Type B pancreatic cell (in vitro differentiated cells): ENCODE measurements around the gene IL36A. TPM values are rescaled to one million over a fixed set of nuclear protein-coding genes. Genes with fewer than 3 reads are reported as not detected.

Experiments
- DNase-seq: peaks from one replicate; pipeline ENCODE4 v3.0.0; 2021; ENCODE audit warnings: mixed read lengths; ENCODE audit not compliant: unreplicated experiment; ENCODE audit errors: extremely low spot score
- H3K27ac Mint-ChIP-seq: 2 replicates; pipeline ENCODE4 v1.8.0; 2021; ENCODE audit warnings: mild to moderate bottlenecking, mixed read lengths
- H3K27me3 Mint-ChIP-seq: 2 replicates; pipeline ENCODE4 v1.8.0; 2021; ENCODE audit warnings: mixed read lengths
- H3K36me3 Mint-ChIP-seq: 2 replicates; pipeline ENCODE4 v1.8.0; 2021; ENCODE audit warnings: mixed read lengths
- H3K4me1 Mint-ChIP-seq: one replicate; pipeline ENCODE4 v1.8.0; 2021; ENCODE audit warnings: mixed read lengths; ENCODE audit not compliant: unreplicated experiment
- H3K4me3 Mint-ChIP-seq: 2 replicates; pipeline ENCODE4 v1.8.0; 2021; ENCODE audit warnings: mild to moderate bottlenecking, mixed read lengths
- H3K9me3 Mint-ChIP-seq: 2 replicates; pipeline ENCODE4 v1.8.0; 2021; ENCODE audit warnings: mixed read lengths
- CTCF ChIP-seq: fragments of 200-600 bp; sonication (generic); conservative IDR thresholded peaks from 2 replicates; pipeline ENCODE4 v1.5.0; 2021; ENCODE audit warnings: antibody characterized with exemption, mild to moderate bottlenecking
- total RNA-seq: library from RNA; stranded (reverse); gene quantifications from 2 replicates; pipeline ENCODE4 v1.2.1, GENCODE V29; 2021; ENCODE audit warnings: low replicate concordance

The IL36A gene
- total RNA-seq, 1 donor from 2014 or later, result not detected

GRCh38 chr2:113050921-113051895 is 45.9 kb downstream of the IL36A start:
- H3K27ac Mint-ChIP-seq, result no peak overlapping the region
- H3K27me3 Mint-ChIP-seq, result peaks cover 4% of the 10 kb centered on the region
- H3K36me3 Mint-ChIP-seq, result no peaks in the 10 kb centered on the region
- H3K4me3 Mint-ChIP-seq, result no peak overlapping the region
- peak; percentile 67 for DNase-seq
- no peaks in the 10 kb centered on the region for H3K4me1 Mint-ChIP-seq
- H3K9me3 Mint-ChIP-seq, result peaks cover 2% of the 10 kb centered on the region
- no peak for TF ChIP-seq CTCF

GRCh38 chr2:113052396-113052917 is 47.2 kb downstream of the IL36A start, which contains the start of gene IL36B:
Gene IL36B (minus strand): TSS chr2:113052867.
- peaks cover 4% of the 10 kb centered on the region for H3K27me3 Mint-ChIP-seq
- DNase-seq, result no peak
- no peak within 1 kb of the TSS for H3K4me3 Mint-ChIP-seq
- H3K9me3 Mint-ChIP-seq, result peaks cover 4% of the 10 kb centered on the region
- no peaks in the 10 kb centered on the region for H3K4me1 Mint-ChIP-seq
- no peaks in the 10 kb centered on the region for H3K36me3 Mint-ChIP-seq
- TF ChIP-seq CTCF, result no peak
- no peak within 1 kb of the TSS for H3K27ac Mint-ChIP-seq

GRCh38 chr2:113053666-113054065 is 48.4 kb downstream of the IL36A start:
- Mint-ChIP-seq H3K27me3 (peaks cover 3% of the 10 kb centered on the region), H3K27ac (no peak overlapping the region), H3K36me3 (peaks cover 4% of the 10 kb centered on the region), H3K4me1 (no peaks in the 10 kb centered on the region), H3K9me3 (peaks cover 4% of the 10 kb centered on the region), H3K4me3 (no peak overlapping the region)
- no peak for DNase-seq
- TF ChIP-seq CTCF, result no peak

DNA sequence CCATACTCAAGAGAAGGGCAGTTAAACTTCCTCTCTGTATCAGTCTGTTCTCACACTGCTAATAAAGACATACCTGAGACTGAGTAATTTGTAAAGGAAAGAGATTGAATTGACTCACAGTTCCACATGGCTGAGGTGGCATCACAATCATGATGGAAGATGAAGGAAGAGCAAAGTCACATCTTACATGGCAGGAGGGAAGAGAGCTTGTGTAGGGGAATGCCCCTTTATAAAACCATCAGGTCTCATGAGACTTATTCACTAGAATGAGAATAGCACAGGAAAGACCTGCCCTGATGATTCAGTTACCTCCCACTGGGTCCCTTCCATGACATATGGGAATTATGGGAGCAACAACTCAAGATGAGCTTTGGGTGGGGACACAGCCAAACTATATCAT is 48.8 kb downstream of the IL36A start:
- no peaks in the 10 kb centered on the region for H3K4me1 Mint-ChIP-seq
- TF ChIP-seq CTCF, result no peak
- H3K36me3 Mint-ChIP-seq, result peaks cover 4% of the 10 kb centered on the region
- H3K27me3 Mint-ChIP-seq, result peaks cover 3% of the 10 kb centered on the region
- no peak for DNase-seq
- H3K27ac Mint-ChIP-seq, result no peak overlapping the region
- peaks cover 4% of the 10 kb centered on the region for H3K9me3 Mint-ChIP-seq
- no peak overlapping the region for H3K4me3 Mint-ChIP-seq

GRCh38 chr2:113056521-113056920 is 51.3 kb downstream of the IL36A start:
- no peak overlapping the region for H3K27ac Mint-ChIP-seq
- TF ChIP-seq CTCF, result no peak
- H3K4me1 Mint-ChIP-seq, result no peaks in the 10 kb centered on the region
- no peak for DNase-seq
- no peak overlapping the region for H3K4me3 Mint-ChIP-seq
- peaks cover 4% of the 10 kb centered on the region for H3K9me3 Mint-ChIP-seq
- H3K27me3 Mint-ChIP-seq, result peaks cover 3% of the 10 kb centered on the region
- H3K36me3 Mint-ChIP-seq, result peaks cover 7% of the 10 kb centered on the region
